Measurements from ENCODE around the gene FMN1.

DNA sequence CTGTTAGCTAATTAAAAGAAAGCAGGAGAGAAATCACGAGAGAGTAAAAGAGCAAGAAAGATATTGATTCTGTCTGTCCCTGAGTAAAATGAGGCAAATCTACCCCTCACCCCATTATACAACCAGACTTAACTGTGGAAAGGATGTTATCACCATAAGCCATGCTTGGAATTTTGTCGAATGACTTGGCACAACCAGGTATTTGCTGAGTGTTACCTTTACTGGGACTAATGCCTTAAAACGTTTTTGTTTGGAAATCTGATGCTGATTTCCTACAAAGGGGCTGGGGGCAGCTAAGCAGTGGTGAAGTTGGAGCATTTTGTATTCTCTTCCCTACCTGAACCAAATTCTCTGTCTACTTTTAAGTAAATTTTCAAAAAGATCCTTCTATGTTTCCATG, 265.6 kb downstream of the FMN1 start:
- no peak for TF ChIP-seq POLR2AphosphoS5 (IDR thresholded peaks at IDR 0.05; ENCODE audit: insufficient read depth in 1 of 2, low read depth in 1 of 2)
- TF ChIP-seq, protein P1, sequence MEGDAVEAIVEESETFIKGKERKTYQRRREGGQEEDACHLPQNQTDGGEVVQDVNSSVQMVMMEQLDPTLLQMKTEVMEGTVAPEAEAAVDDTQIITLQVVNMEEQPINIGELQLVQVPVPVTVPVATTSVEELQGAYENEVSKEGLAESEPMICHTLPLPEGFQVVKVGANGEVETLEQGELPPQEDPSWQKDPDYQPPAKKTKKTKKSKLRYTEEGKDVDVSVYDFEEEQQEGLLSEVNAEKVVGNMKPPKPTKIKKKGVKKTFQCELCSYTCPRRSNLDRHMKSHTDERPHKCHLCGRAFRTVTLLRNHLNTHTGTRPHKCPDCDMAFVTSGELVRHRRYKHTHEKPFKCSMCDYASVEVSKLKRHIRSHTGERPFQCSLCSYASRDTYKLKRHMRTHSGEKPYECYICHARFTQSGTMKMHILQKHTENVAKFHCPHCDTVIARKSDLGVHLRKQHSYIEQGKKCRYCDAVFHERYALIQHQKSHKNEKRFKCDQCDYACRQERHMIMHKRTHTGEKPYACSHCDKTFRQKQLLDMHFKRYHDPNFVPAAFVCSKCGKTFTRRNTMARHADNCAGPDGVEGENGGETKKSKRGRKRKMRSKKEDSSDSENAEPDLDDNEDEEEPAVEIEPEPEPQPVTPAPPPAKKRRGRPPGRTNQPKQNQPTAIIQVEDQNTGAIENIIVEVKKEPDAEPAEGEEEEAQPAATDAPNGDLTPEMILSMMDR (IDR thresholded peaks at IDR 0.05) = no peak

All from vagina (tissue), 2 donors.